ENCODE data around the gene RPAP2.
"Not testable (repeated sequence)": the region's sequence is repeated elsewhere in the genome, so short reads cannot be mapped to it uniquely, and the experiment has no call there.

RPAP2 gene

DNA sequence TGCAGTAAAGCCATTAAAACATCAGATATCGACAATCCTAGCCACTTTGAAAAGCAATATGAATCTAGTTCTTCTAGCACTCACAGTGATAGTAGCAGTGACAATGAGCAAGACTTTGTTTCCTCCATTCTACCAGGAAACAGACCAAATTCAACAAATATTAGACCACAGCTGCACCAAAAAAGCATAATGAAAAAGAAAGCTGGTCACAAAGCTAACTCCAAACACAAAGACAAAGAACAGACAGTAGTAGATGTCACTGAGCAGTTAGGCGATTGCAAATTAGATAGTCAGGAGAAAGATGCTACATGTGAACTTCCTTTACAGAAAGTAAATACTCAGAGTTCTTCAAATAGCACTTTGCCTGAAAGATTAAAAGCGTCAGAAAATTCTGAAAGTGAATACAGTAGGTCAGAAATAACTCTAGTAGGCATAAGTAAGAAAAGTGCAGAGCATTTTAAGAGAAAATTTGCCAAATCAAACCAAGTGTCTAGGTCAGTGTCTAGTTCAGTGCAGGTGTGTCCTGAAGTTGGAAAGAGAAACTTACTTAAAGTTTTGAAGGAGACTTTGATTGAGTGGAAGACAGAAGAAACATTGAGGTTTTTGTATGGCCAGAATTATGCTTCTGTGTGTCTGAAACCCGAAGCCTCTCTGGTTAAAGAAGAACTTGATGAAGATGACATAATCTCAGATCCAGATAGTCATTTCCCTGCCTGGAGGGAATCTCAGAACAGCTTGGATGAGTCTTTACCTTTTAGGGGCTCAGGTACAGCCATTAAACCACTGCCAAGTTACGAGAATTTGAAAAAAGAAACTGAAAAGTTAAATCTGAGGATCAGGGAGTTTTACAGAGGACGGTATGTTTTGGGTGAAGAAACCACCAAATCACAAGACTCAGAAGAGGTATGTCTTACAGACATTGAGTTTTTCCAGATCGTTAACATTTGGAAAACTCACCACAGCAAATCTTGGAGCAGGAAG, 24.9 kb downstream of the RPAP2 start:
- DNase-seq: no peak

DNA sequence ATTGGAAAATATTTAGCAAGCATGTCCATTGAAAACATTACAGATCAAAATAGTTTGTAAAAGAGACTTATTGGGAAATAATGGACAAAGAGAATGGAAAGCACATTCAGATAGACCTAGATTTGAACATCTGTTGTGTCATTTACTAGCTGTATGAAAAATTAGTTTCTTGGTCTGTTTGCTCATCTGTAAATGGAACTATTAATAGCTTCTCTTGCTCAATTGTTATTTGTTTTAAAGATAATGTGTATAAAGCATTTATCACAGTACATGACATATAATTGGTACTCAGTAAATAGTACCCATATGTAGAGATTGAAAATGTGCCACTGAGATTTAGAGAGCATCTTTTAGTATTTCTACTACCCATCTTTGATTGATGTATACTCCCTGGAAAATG, 25.9 kb downstream of the RPAP2 start:
- DNase-seq: no peak

DNA sequence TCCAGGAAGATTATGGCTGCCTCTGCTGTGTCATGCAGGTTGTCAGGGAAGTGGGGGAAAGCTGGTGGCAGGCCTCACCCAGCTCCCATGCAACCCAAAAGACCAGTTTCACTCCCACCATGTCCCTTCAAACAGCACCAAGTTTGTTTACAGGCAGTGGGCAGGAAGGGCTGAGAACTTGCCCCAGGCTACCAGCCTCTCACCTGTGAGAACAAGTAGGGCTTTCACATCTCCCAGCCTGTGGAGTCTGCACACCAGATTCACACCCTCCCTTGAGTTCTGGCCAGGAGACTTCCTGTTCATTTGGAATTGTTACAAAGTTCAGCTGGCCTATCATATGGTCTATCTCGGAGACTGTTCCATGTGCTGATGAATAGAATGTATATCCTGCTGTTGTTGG, 27.8 kb downstream of the RPAP2 start:
- no peak for DNase-seq

DNA sequence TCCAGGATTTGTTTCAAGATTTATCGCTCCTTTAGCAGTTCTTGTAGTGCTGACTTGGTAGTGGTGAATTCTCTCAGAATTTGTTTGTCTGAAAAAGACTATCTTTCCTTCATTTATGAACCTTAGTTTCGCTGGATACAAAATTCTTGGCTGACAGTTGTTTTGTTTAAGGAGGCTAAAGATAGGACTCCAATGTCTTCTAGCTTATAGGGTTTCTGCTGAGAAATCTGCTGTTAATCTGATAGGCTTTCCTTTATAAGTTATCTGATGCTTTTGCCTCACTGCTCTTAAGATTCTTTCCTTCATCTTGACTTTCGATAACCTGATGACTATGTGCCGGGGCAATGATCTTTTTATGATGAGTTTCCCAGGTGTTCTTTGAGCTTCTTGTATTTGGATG, 28.9 kb downstream of the RPAP2 start:
- DNase-seq: no peak

DNA sequence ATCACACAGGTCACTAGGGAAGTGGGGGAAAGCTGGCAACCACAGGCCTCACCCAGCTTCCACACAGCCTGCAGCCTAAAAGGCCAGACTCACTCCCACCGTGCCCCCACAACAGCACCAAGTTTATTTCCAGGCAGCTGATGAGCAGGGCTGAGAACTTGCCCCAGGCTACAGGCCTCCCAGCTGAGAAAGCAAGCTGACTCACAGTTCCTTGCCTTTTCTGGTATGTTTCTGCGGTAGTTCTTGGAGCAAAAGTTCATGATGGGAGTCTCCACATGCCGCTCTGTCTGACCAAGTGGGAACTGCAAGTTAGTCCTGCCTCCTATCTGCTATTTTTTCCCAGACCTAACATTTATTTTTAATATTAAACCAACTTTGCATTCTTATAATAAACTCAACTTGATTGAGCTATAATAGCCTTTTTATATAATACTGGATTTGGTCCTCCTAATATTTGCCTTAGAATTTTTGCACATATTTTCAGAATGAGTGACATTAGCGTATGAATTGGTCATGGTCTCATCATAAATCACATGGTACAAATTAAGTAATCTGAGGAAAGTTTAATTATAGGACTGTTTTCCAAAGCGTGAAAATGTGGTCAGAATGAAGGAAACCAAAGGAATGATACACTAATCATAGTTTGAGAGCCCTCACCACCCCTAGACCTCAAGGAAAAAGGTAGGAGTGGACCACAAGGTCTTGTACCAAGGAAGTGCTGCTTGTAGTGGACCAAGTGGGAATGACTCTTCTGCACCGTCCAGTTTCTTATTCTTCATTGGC, 30.7 kb downstream of the RPAP2 start:
- DNase-seq: no peak

DNA sequence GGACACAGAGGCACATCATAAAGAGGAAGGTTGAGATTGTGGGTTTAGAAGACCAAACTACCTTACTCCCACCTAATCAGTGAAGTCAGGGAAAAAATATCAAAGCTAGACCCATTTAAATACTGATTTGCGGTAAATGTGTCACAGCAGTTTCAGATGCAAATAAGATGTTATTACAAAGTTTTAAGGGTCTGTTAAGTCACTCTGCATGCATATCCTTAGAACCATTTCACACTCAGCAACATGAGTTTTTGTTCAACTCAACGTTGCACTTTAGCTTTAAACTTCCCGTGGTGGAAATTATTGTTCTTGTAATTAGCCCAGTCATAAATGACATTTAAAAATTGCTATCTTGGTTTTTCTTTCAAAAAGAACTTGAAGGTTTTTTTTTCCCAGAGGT, 34.8 kb downstream of the RPAP2 start:
- DNase-seq: no peak

DNA sequence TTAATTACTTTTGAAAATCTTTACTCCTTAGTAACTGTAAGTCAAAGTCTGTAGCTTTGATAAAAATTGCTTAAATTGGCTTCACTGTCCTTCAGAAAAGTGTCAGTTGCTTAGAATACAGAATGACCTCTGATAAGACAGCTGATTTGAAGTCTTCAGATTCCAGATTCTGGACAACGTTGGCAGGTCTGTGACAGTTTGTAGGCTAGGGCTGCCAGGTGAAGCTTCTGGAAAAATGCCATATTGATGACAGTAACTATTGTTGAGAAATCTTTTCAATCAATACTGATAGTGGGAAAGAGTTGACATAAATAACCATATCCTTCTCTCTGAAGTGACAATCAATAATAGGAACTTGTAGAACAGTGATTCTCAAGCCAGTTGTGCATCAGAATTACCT, 41.3 kb downstream of the RPAP2 start:
- DNase-seq: no peak

DNA sequence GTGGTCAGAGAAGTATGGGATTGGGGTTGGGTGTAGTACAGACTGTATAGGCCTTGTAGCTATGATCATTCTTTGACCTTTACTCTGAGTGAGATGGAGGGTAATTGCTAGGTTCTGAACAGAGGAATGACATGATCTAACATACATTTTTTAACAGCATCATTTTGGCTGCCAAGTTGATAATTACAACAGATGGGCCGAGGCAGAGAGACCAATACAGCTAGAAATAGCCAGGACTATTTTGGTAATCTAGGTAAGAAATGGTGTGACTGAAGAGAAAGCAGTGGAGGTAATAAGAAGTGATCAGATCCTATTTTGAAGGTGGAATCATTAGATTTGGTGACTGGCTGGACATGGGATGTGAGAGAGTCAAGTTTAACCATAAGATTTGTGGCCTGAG, 43.5 kb downstream of the RPAP2 start:
- peak in 1 of 14 donors; percentile 82 for DNase-seq

DNA sequence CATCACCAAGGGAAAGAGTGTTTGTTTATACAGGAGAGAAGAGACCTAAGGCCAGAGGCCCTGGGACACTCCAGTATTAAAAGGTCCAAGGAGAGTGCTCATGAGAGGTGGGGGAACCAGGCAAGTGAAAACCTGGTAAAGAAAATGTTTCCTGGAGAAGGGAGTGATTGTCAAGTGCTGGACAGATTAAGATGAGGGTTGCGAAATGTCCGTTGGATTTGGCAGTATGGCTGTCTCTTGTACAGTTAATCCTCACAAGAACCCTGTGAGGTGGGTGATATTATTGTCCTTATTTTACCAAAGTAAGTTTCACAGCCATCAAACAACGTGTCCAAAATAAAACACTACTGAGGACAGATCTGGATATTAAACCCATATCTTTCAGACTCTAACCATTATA, 44.2 kb downstream of the RPAP2 start:
- no peak for DNase-seq

DNA sequence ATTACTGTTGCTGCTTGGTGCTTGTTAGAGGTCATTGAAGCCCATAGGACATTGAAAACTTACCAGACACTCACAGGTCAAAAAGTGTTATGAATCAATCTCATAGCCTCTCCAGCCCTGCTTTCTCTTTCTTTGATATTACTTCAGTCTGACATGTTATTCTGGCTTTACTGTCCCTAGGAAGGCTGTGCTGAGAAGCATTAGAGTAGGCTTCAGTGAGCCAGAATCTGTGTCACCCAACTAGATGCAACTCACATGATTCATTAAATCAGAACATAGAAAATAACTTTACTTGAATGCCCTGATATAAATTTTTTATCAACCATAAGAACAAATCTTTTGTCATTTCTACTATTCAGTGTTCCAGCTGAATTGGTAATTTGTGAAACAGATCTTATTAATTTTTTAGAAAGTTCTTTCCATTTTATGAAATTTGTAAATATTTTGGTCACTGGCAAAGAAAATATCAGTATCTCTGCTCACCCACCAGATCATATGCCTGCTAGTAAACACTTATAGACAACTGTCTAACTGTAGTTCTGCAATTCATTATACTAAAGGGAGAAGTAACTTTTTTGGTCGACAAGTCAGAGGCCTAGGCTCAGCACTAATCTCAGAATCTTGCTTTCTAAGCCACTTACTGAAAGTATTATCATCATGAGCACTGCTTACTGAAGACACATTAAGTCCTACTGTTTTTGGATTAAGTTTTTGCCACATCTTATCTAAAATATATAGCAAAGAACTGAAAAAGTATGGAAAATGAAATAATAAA, 48.2 kb downstream of the RPAP2 start:
- DNase-seq: no peak

DNA sequence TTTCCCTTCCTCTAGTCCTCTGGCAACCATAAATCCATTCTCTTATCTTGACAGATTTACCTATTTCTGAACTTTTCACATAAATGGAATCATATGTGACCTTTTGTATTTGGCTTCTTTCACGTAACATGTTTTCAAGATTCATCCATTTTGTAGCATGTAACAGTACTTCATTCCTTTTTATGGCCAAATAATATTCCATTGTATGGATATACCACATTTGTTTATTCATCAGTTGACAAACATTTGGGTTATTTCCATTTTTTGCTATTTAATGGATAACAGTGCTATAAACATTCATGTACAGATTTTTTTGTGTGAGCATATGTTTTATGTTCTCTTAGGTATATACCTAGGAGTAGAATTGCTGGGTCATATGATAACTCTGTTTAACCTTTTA, 54.0 kb downstream of the RPAP2 start:
- DNase-seq: no peak

DNA sequence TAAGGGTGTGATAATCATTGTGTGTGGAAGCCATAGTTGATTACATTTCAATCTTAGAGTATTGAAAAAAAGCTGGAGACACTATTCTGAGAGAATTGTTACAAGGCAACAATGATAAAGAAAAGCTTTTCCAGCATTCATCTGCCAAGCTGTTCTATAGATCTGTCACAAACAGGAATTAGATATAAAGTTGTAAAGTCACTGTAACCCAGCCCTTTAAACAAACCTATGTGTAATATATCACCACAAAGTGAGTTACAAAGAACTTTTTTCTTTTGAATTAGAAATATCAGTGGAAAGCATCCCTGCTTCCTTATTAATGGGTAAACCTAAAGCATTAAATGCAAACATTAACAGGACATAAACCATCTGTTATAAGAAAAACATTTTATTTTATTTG, 55.4 kb downstream of the RPAP2 start:
- no peak for DNase-seq

DNA sequence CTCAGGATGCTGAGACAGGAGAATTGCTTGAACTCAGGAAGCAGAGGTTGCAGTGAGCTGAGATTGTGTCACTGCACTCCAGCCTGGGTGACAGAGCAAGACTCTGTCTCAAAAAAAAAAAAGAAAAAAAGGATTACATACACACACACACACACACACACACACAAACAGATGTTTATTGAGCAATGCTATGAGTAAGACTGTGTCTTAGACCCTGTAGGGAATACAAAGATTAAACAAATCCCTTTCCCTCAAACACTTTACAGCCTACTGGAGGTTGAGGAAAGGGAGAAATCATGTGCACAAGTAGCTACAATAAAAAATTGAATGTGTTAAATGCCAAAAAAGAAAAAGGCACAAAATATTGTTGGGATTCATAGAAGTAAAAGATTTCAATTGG, 58.1 kb downstream of the RPAP2 start:
- DNase-seq: no peak

DNA sequence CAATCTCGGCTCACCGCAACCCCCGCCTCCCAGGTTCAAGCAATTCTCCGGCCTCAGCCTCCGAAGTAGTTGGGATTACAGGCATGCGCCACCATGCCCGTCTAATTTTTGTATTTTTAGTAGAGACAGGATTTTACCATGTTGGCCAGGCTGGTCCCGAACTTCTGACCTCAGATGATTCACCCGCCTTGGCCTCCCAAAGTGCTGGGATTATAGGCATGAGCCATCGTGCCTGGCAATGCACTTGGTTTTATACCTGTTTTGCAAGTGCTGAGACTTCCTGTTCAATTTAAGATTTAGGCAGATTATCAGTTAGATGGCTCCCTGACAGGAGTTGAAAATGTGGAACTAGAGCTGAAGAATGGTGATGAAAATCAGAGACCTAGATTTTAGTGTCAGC, 60.5 kb downstream of the RPAP2 start:
- not testable (repeated sequence) for DNase-seq

DNA sequence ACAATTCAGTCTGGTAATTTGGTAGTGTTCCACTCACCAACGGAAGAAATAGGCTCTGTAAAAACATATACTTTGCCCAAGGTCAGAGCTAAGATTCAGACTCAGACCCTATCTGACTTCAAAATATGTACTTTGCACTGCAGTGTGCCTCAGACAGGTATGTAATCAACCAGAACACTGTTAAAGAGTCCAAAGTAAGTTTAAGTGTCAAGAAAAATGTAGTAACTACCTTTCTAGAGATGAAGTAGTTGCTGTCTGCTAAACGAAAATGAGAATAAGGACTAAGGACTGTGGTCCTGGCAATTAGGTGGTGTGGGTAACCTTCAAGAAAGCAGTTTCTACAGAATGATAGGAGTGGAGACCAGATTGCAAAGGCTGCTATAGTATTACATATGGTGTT, 61.1 kb downstream of the RPAP2 start:
- DNase-seq: no peak

DNA sequence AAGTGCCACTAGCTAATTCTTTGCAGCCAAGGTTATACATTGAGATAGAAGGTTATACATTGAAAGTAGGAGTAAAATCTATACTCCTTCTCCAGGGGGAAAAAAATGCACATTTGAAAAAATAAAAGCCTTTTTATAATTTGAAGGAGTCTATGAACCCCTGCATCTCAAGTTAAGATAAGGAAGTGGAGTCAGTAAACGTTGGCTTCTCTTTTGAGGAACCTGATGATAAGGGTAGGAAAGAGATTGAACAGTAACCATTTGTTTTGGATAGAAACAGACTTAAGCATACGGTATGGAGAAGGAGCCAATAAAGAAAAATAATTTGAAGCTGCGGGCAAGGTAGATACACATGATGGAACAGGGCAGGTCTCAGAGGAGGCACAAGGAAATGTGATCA, 64.1 kb downstream of the RPAP2 start:
- no peak for DNase-seq

DNA sequence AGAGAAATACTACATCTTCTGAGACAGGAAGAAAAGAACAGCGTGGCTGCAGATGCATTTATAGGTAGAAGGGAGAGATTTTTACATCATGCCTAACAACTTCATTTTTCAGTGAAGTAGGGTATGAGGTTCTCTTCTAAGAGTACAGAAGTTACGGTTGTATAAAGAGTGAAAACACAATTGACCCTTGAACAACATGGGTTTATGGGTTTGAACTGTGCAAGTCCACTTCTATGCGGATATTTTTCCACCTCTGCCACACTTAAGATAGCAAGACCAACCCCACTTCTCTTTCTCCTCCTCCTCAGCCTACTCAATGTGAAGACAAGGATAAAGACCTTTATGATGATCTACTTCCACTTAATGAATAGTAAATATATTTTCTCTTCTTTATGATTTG, 64.5 kb downstream of the RPAP2 start:
- DNase-seq: no peak

DNA sequence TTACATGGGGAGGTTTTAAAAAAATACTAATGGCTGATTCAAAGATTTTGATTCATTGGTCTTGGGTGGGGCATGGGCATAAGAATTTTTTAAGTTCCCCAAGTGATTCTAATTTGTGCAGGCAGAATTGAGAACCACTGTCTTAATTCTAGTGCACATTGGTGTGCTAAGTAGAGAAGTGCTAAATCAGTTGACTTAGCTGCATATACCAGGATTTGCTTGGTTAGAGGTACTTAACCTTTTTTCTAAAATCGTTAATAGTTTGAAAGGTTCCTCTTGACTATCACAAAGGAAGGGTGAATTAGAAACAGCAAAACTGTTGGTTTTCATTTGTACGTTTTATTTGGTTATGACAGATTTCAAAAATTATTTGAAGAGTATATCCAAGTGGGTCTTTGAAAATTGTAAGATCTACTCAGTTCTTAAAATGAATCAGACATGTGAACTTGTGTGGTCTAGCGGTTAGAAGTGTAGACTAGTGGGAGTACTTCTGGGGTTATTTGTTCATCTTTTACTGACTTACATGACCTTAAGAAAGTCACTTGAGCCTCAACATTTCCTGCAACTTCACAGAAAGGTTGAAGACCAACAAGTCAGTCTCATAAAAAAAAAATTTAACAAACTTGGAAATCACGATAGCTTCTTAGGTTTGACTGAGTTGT, 66.7 kb downstream of the RPAP2 start:
- no peak for DNase-seq

DNA sequence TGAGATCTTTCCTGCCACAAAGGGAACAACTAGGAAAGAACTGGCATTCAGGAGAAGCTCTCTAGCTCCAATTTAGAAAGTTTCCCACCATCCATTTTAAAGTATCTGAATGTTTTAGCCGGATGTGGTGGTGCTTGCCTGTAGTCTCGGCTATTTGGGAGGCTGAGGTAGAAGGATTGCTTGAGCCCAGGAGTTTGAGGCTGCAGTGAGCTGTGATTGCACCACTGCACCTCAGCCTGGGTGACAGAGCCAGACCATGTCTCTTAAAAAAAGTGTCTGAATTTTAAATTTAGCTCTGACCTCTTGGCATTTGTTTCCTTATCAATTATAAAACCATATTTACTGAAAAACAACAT, 67.2 kb downstream of the RPAP2 start:
- DNase-seq: no peak

DNA sequence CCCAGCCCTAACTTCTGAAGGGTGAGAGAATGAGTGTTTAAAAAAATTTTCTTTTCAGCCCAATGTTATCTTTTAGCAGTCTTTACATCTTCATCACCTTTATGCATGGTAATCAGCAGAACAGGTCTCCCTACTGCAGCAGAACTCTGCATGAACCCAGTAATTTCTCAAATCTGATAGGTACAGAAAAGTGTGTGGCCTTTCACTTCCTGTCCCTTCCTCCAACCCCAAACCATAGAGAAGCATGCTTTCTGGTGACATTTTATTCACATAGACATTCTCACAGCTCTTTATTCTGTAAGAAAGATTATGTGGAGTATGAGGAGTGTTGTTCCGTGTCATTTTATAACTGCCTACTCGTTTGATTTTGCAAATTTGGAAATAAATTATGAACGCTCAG, 68.6 kb downstream of the RPAP2 start:
- no peak for DNase-seq

DNA sequence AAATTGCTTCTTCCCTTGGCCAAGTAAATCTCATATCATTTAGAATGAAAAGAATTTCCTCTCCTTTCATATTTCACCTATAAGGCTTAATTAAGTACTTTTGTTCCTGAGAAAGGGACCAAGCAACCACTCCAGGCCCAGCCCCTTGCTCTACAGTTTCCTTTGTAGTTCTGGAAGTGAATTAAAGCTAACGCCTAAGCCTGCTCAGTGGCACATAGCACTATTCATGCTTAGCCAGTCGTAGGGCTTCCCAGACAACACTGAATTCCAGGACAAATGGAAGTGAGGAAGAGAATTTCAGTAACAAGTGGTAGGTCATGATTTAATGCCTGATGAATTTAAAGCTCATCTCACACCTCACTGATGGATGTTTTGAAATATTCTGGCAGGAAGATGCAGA, 73.3 kb downstream of the RPAP2 start:
- DNase-seq: no peak

DNA sequence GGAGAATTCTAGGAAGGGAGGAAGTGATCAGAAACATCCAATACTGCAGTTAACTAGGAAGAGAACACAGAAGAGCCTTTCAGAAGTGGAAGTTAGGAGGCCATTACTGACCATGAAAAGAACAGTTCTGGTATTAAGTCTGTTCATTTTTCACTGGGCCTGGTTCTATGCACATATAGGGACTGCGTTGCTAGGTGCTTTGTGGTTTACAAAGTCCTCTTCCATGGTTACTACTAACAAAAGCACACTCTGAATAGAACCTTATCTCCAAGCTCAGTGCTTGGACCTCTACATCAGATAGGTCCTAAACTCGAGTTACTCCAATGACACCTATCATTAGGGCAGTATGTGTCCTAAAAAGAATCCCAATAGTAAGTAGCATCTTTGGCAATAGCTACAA, 75.4 kb downstream of the RPAP2 start:
- no peak for DNase-seq

DNA sequence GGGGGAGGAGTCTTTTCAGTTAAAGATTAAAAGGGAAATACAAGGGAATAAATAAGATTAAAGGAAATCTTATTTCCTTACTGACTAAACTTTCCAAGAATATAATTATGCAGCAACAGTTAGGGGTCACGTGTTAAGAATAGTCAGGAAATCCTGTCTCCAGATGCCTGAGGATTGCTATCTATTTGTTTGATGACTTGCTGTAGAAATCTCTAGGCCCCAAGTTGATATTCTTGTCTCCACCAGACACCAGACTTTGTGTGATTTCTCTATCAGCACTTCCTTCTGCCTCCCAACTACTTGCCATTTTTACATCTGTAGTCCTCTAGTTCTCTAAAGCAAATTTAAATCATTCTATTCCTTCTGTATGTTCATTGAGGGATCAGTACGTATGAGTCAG, 77.5 kb downstream of the RPAP2 start:
- DNase-seq: no peak
